ENCODE results near the gene USHBP1.

The USHBP1 gene

GRCh38 chr19:17248011-17248776, 16.4 kb downstream of the USHBP1 start:
- no peak for TF ChIP-seq JUND (IDR thresholded peaks at IDR 0.05; ENCODE audit: low read depth)
- in situ Hi-C loops (cut with HindIII; ENCODE audit: low pct_unique_long_range_greater_than_20kb, low sequenced_read_pairs): no loop called here
- peak in 1 of 2 experiments; percentile 87 for DNase-seq (ENCODE audit: low read depth in 1 of 2, low spot score in 1 of 2)

DNA sequence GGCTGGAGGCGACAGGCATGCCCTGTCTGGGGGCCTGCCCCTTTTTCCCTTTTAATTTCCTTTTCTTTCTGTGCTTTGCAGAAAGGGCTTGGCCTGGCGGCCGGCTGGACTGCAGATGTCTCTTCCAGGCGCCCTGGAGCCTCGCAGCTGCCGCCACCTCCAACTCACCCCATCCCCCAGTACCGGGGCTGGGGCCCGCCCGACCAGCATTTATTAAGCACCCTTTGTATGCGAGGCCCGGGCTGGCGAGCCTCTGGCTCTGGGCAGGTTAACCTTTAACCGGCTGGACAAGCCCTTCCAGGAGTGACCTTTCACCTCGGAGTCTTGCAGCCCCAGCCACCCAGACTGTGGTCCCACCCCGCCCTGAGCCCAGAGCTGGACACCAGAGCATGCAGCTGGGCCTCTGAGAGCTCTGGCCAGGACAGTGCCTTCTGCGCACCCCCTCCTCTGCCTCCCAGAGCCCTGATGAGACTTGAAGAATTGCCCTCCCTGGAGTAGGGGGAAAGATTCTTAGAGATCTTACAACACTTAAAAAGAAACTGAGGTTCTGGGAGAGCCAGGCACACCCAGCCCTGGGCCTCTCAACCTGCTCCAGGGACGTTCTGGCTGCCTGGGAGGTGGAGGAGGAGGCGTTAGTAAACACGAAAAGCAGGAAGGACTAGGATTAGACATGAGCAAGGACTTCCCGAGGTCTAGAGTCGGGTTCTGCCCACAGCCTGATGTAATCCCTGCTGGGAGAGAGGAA, 17.7 kb downstream of the USHBP1 start:
- no peak for TF ChIP-seq JUND (IDR thresholded peaks at IDR 0.05; ENCODE audit: low read depth)
- peak in 1 of 2 experiments; percentile 79 for DNase-seq (ENCODE audit: low read depth in 1 of 2, low spot score in 1 of 2)
- in situ Hi-C loops (cut with HindIII; ENCODE audit: low pct_unique_long_range_greater_than_20kb, low sequenced_read_pairs): no loop called here

DNA sequence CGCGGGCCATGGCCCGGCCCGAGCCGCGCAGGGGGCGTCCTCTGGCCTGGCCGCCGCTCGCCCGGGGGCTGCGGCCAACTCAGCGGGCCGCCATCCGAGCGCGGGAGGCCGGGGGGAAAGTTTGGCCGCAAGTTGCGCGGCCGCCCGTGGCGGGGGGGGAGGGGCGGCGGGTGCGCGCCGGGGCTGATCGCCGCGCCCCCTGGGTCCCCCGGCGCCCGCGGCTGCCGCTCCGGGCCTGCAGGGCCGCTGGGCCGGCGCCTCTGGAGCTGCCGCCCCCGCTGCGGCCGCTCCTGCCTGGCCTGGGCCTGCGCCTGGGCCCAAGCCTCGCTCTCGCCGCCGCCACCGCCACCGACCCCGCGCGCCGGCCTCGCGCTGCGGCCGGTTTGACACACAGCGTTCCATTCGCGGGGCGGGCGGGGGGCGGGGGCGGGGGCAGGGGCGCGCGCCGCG, 19.0 kb downstream of the USHBP1 start, which contains the start of gene NR2F6:
Gene NR2F6, minus strand, starts transcription at position 385 of the 450 bp plus-strand sequence. CDS start 699 bp downstream, outside the sequence.
- no peak for DNase-seq (ENCODE audit: low read depth in 1 of 2, low spot score in 1 of 2)
- in situ Hi-C loops (cut with HindIII; ENCODE audit: low pct_unique_long_range_greater_than_20kb, low sequenced_read_pairs): no loop called here
- no peak for TF ChIP-seq JUND (IDR thresholded peaks at IDR 0.05; ENCODE audit: low read depth)

DNA sequence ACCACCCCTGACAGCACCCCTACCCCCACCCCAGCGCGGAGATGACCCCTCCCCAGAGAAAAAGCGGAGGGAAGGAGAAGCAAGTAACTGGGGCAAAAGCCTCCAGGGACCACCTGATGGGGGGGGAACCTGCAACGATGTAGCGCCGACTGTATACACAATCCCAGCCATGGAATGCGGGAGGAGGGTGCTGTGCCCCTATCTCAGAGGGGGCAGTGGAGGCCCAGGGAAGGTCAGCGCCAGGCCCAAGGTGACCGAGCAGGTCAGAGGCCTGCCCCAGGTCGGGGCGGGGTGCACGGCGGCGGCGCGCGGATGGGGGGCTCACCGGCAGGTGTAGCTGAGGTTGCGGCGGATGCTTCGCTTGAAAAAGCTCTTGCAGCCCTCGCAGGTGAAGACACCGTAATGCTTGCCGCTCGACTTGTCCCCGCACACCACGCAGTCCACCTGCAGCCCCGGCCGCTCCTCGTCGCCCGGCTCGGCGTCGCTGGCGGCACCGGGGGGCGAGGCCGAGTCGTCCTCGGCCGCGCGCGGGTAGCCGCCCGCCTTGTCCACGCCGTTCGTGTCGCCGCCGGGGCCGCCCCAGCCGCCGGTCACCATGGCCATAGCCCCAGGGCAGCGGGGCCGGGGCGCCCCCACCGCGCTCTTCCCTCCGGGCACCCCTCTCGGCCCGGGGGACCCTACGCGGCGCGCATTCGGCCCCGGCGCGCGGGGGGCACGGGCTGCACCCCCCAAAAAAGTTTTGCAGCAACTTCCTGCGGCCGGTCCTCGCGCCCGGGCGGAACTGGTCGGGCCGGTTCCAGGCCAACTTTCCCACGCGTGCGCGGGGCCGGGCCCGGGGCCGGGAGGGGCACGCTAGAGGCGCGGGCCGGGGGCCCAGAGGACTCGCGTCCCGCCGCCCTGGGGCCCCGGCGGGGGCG, 19.7 kb downstream of the USHBP1 start:
- peak; percentile 56 to 71 for DNase-seq (ENCODE audit: low read depth in 1 of 2, low spot score in 1 of 2)
- no peak for TF ChIP-seq JUND (IDR thresholded peaks at IDR 0.05; ENCODE audit: low read depth)
- in situ Hi-C loops (cut with HindIII; ENCODE audit: low pct_unique_long_range_greater_than_20kb, low sequenced_read_pairs): no loop called here

- in situ Hi-C loops (cut with HindIII; ENCODE audit: low pct_unique_long_range_greater_than_20kb, low sequenced_read_pairs): no loop called here
- no peak for TF ChIP-seq JUND (IDR thresholded peaks at IDR 0.05; ENCODE audit: low read depth)
- DNase-seq (ENCODE audit: low read depth in 1 of 2, low spot score in 1 of 2): no peak
These were observed 20.5 kb downstream of the USHBP1 start for GRCh38 chr19:17243830-17244617.

DNA sequence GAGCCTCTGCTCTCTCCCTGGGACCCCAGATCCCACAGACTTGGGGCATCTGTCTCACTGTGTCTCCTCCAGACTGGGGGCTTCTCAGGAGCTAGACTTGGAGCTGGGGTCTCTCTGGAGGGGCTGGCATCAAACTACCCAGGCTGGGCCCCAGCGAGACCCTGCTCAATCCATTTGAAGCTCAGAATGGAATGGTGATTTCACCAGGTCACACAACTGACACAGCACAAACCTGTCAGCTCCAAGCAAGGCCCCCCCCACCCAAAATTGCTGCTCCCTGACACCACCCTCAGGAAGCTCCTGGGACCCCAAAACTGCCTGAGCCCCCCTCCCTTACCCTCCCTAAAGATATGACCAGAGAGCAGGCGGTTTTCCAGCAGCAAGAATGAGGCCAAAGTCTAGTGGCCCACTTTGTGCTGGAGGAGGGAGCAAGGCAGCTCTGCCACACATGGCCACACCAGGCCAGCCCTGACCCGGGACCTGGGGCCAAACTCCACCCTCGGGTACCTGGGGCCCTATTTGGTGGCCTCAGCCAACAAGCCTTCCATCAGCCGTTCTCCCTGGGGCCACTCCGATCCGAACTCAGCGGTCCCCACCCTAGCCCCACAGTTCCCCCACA, 21.2 kb downstream of the USHBP1 start:
- DNase-seq (ENCODE audit: low read depth in 1 of 2, low spot score in 1 of 2): no peak
- no peak for TF ChIP-seq JUND (IDR thresholded peaks at IDR 0.05; ENCODE audit: low read depth)

DNA sequence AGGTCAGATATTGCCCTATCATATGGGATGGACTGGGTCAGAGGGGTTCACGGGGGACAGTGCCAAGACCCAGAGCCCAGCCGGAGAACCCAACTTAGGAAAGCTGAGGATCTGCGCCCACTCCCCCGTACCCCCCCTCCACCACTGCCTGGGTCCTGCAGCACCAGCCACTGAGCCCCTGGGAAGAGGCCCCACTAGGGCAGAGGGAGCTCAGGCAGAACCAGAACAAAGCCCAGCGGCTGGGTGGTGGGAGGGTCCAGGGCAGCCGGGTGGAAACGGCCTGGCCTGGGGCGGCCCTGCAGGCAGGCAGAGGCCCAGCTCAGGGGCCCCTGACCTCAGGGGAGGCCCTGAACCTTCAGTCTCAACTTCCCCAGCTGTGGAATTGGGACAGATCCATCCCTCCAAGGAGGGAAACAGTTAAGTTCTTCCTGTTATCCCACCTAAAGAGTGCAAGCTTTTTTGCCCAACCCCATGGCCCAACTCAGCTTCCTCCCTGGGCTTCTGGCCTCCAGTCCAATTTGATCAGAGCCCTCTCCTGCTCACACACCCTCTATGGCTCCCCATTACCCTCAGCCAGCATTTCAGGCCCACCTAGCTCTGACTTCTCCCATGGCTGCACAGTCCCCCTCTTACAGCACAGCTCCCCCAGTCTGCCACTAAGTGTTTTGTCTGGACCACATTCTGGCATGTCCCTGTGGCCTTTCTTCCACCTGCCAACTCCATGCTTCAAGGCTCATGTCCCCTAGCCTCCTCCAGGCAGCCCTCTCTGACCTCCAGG, 21.9 kb downstream of the USHBP1 start:
- in situ Hi-C loops (cut with HindIII; ENCODE audit: low pct_unique_long_range_greater_than_20kb, low sequenced_read_pairs): no loop called here
- TF ChIP-seq JUND (IDR thresholded peaks at IDR 0.05; ENCODE audit: low read depth): no peak

More for the DNA sequence above, 21.2 kb downstream of the USHBP1 start:
- in situ Hi-C loops (cut with HindIII; ENCODE audit: low pct_unique_long_range_greater_than_20kb, low sequenced_read_pairs): no loop called here

GRCh38 chr19:17240826-17241399, 23.6 kb downstream of the USHBP1 start:
- in situ Hi-C loops (cut with HindIII; ENCODE audit: low pct_unique_long_range_greater_than_20kb, low sequenced_read_pairs): no loop called here
- no peak for TF ChIP-seq JUND (IDR thresholded peaks at IDR 0.05; ENCODE audit: low read depth)
- no peak for DNase-seq (ENCODE audit: low read depth in 1 of 2, low spot score in 1 of 2)

More for the DNA sequence above, 21.9 kb downstream of the USHBP1 start:
- no peak for DNase-seq (ENCODE audit: low read depth in 1 of 2, low spot score in 1 of 2)

DNA sequence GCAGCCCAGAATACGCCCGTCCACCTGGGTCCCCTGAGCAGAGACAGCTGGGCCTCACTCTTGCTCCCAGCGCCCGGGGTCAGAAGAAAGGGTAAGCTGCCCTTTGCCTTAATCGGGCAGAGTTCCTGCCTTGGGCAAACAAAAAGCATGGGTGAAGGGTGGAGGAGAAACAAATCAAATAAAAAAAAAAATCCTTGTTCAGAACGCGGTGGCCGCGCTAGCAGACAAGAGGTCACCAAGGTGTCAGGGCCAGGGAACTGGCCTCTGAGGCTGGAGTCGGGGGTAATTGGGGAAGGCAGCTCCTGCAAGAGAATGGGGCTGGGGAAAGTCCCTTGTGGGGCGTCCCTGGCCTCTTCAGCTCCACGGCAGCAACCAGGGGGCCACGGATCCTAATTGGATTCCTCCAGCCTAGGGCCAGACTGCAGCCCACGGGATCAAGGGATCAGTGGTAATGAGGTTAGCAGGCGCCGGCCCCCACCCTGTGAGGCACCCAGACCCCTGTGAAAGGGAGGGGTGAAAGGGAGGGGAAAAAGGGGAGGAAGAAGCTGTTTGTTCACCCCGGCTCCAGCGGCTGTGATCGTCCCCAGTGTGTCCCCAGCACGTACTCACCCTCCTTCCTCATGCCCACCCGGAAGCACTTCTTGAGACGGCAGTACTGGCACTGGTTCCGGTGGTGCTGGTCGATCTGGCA, 24.3 kb downstream of the USHBP1 start:
- no peak for TF ChIP-seq JUND (IDR thresholded peaks at IDR 0.05; ENCODE audit: low read depth)
- in situ Hi-C loops (cut with HindIII; ENCODE audit: low pct_unique_long_range_greater_than_20kb, low sequenced_read_pairs): no loop called here
- no peak for DNase-seq (ENCODE audit: low read depth in 1 of 2, low spot score in 1 of 2)

All from T47D (cell line).